CD4-positive, CD25-positive, alpha-beta regulatory T cell (primary cell): ENCODE data around the gene RAD21L1. TPM values are rescaled to one million over a fixed set of nuclear protein-coding genes. Genes with fewer than 3 reads are reported as not detected.

Source experiments
- ATAC-seq, 2 donors: fragments of 150-1000 bp; cut with Tn5 transposase; one replicate each; pipeline ENCODE4 v1.10.0; 2021; ENCODE audit warnings: low read depth in 2 of 2, moderate number of reproducible peaks in 2 of 2, moderate library complexity in 1 of 2
- DNase-seq, 3 donors: peaks; one replicate each; pipeline versions ENCODE4 v3.0.0 to v3.0.0-alpha.2; 2012 to 2022; ENCODE audit warnings: mixed read lengths in 1 of 3
- H3K27ac ChIP-seq: one replicate; pipeline ENCODE4 v1.7.0; 2013; ENCODE audit warnings: mild to moderate bottlenecking, low read length; ENCODE audit not compliant: insufficient read depth, poor library complexity, severe bottlenecking
- H3K27me3 ChIP-seq: one replicate; pipeline ENCODE4 v1.7.0; 2013; ENCODE audit warnings: low read length; ENCODE audit not compliant: control insufficient read depth, insufficient read depth
- H3K36me3 ChIP-seq: one replicate; pipeline ENCODE4 v1.7.0; 2013; ENCODE audit warnings: mild to moderate bottlenecking, low read length, moderate library complexity; ENCODE audit not compliant: control insufficient read depth, insufficient read depth
- H3K4me1 ChIP-seq: 2 replicates; pipeline ENCODE4 v1.7.0; 2013; ENCODE audit warnings: mild to moderate bottlenecking, low read length; ENCODE audit not compliant: insufficient read depth, control insufficient read depth, poor library complexity, severe bottlenecking
- H3K4me3 ChIP-seq: one replicate; pipeline ENCODE4 v1.7.0; 2013; ENCODE audit warnings: low read depth, mild to moderate bottlenecking, low read length, moderate library complexity
- H3K9me3 ChIP-seq, 2 experiments: 1 replicate in 1 of 2; 2 replicates in 1 of 2; pipeline ENCODE4 v1.7.0; 2013; ENCODE audit warnings: low read length in 2 of 2, mild to moderate bottlenecking in 1 of 2, moderate library complexity in 1 of 2; ENCODE audit not compliant: control insufficient read depth in 2 of 2
- H3K27ac Mint-ChIP-seq, 3 donors: one replicate each; pipeline ENCODE4 v1.8.0; 2020 to 2022; ENCODE audit warnings: mild to moderate bottlenecking in 3 of 3, mixed read lengths in 3 of 3, moderate library complexity in 2 of 3
- H3K27me3 Mint-ChIP-seq: one replicate; pipeline ENCODE4 v1.8.0; 2022; ENCODE audit warnings: mild to moderate bottlenecking, mixed read lengths
- H3K36me3 Mint-ChIP-seq: one replicate; pipeline ENCODE4 v1.8.0; 2020; ENCODE audit warnings: mixed read lengths
- H3K4me1 Mint-ChIP-seq, 4 donors: one replicate each; pipeline ENCODE4 v1.8.0; 2020 to 2022; ENCODE audit warnings: mixed read lengths in 4 of 4, mild to moderate bottlenecking in 1 of 4
- H3K4me3 Mint-ChIP-seq, 4 donors: one replicate each; pipeline ENCODE4 v1.8.0; 2020 to 2022; ENCODE audit warnings: mild to moderate bottlenecking in 4 of 4, mixed read lengths in 4 of 4, moderate library complexity in 3 of 4
- H3K9me3 Mint-ChIP-seq, 7 donors: one replicate each; pipeline ENCODE4 v1.8.0; 2020 to 2022; ENCODE audit warnings: mixed read lengths in 7 of 7, mild to moderate bottlenecking in 3 of 7, moderate library complexity in 2 of 7
- polyA plus RNA-seq, 4 donors: library from polyadenylated mRNA; unstranded; fragments of 300-500 nt; fragmentation: Illumina TruSeq; gene quantifications; one replicate each; pipeline ENCODE4 v1.2.3, GENCODE V29; 2021
- total RNA-seq: library from RNA; stranded (reverse); gene quantifications from one replicate; pipeline ENCODE4 v1.2.3, GENCODE V29; 2022

Gene RAD21L1
- total and polyA plus RNA-seq, 5 donors from 2014 or later: 0.46 TPM; not detected in 4

- H3K27ac ChIP-seq: no peak overlapping the region
- peak overlapping the region in 1 of 3 donors; percentile 25 for H3K27ac Mint-ChIP-seq
- DNase-seq (no peak), ATAC-seq (no peak)
- no peak overlapping the region for H3K4me3 ChIP-seq
- H3K4me3 Mint-ChIP-seq: no peak overlapping the region
- peaks cover 0 to 32% (median 7%) of the 10 kb centered on the region in 4 donors for H3K4me1 Mint-ChIP-seq
- H3K9me3 ChIP-seq: no peaks in the 10 kb centered on the region
- peaks cover 7% of the 10 kb centered on the region for H3K4me1 ChIP-seq
- H3K36me3 ChIP-seq: peaks cover 6% of the 10 kb centered on the region
- no peaks in the 10 kb centered on the region for H3K27me3 Mint-ChIP-seq
- H3K9me3 Mint-ChIP-seq: no peaks in the 10 kb centered on the region
- H3K36me3 Mint-ChIP-seq: peaks cover 13% of the 10 kb centered on the region
- H3K27me3 ChIP-seq: no peaks in the 10 kb centered on the region
These were observed 69.6 kb downstream of the RAD21L1 start for GRCh38 chr20:1295276-1295930.

DNA sequence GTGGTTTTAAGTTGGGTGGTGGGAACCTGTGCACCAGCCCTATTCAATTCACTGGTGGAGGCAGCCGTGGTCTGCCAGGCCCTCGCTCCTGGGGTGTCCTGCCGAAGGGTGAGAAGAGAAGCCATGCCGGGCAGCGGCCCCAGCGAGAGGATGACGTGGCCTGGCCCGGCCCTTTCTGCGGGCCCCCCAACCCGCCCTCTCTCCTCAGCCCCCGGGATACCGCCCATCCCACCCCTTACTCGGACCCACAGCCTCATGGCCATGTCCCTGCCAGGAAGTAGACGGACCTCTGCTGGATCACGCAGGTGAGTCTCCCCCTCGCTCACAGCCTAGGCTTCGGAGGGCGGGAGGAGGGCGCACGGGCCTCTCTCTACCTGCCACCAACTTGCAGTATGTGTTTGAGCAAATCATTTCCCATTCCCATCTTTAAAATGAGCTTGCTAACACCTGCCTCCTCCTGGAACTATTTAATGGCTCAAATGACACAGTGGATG lies 70.3 kb downstream of the RAD21L1 start:
- no peak overlapping the region for H3K27ac ChIP-seq
- Mint-ChIP-seq H3K27me3 (no peaks in the 10 kb centered on the region), H3K36me3 (peaks cover 15% of the 10 kb centered on the region), H3K4me1 (peaks cover 0 to 37% (median 10%) of the 10 kb centered on the region in 4 donors), H3K9me3 (no peaks in the 10 kb centered on the region), H3K4me3 (no peak overlapping the region), H3K27ac (peak overlapping the region in 1 of 3 donors; percentile 25)
- DNase-seq: no peak
- H3K27me3 ChIP-seq: no peaks in the 10 kb centered on the region
- H3K36me3 ChIP-seq: peaks cover 6% of the 10 kb centered on the region
- H3K9me3 ChIP-seq: no peaks in the 10 kb centered on the region
- ATAC-seq: no peak
- peaks cover 14% of the 10 kb centered on the region for H3K4me1 ChIP-seq
- H3K4me3 ChIP-seq: no peak overlapping the region

DNA sequence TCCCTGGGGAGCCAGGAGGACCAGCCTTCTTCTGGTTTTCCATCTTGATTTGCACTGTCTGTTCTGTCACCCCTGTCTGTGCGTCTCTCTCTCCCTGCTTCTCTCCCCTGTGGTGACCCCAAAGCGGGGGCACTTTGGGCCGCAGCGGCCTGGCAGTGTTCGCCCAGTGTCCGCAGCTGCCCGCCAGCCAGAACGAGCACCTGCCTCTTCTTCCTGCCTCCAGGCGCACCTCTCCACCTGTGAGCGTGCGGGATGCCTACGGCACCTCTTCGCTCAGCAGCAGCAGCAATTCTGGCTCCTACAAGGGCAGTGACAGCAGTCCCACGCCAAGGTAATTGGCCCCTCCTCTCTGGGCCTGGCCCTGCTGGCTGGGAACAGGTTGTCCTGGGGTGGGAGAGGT lies 71.1 kb downstream of the RAD21L1 start:
- peaks cover 17% of the 10 kb centered on the region for H3K36me3 Mint-ChIP-seq
- peak overlapping the region in 1 of 3 donors; percentile 42 for H3K27ac Mint-ChIP-seq
- no peaks in the 10 kb centered on the region for H3K27me3 Mint-ChIP-seq
- Histone ChIP-seq H3K4me3 (no peak overlapping the region), H3K36me3 (peaks cover 6% of the 10 kb centered on the region), H3K27me3 (no peaks in the 10 kb centered on the region), H3K9me3 (no peaks in the 10 kb centered on the region), H3K4me1 (peaks cover 16% of the 10 kb centered on the region), H3K27ac (no peak overlapping the region)
- H3K9me3 Mint-ChIP-seq: no peaks in the 10 kb centered on the region
- peaks cover 0 to 34% (median 13%) of the 10 kb centered on the region in 4 donors for H3K4me1 Mint-ChIP-seq
- no peak for DNase-seq
- no peak overlapping the region for H3K4me3 Mint-ChIP-seq
- ATAC-seq: no peak

- H3K27ac ChIP-seq: no peak overlapping the region
- Mint-ChIP-seq H3K27ac (no peak overlapping the region), H3K27me3 (no peaks in the 10 kb centered on the region), H3K36me3 (peaks cover 17% of the 10 kb centered on the region), H3K4me3 (no peak overlapping the region), H3K4me1 (peaks cover 0 to 30% (median 13%) of the 10 kb centered on the region in 4 donors), H3K9me3 (no peaks in the 10 kb centered on the region)
- peaks cover 16% of the 10 kb centered on the region for H3K4me1 ChIP-seq
- peaks cover 6% of the 10 kb centered on the region for H3K36me3 ChIP-seq
- no peaks in the 10 kb centered on the region for H3K9me3 ChIP-seq
- ATAC-seq: no peak
- no peak overlapping the region for H3K4me3 ChIP-seq
- no peak for DNase-seq
- no peaks in the 10 kb centered on the region for H3K27me3 ChIP-seq
These were observed 71.6 kb downstream of the RAD21L1 start for GRCh38 chr20:1297486-1297885.

- H3K27me3 Mint-ChIP-seq: no peaks in the 10 kb centered on the region
- H3K27me3 ChIP-seq: no peaks in the 10 kb centered on the region
- H3K9me3 ChIP-seq: no peaks in the 10 kb centered on the region
- no peak overlapping the region for H3K4me3 Mint-ChIP-seq
- no peak overlapping the region for H3K27ac ChIP-seq
- DNase-seq: no peak
- ATAC-seq: no peak
- no peak overlapping the region for H3K4me3 ChIP-seq
- peaks cover 16% of the 10 kb centered on the region for H3K4me1 ChIP-seq
- H3K27ac Mint-ChIP-seq: no peak overlapping the region
- no peaks in the 10 kb centered on the region for H3K9me3 Mint-ChIP-seq
- H3K4me1 Mint-ChIP-seq: peaks cover 0 to 24% (median 14%) of the 10 kb centered on the region in 4 donors
- H3K36me3 Mint-ChIP-seq: peaks cover 17% of the 10 kb centered on the region
- H3K36me3 ChIP-seq: peaks cover 6% of the 10 kb centered on the region
These were observed 72.3 kb downstream of the RAD21L1 start for GRCh38 chr20:1298166-1298565.

DNA sequence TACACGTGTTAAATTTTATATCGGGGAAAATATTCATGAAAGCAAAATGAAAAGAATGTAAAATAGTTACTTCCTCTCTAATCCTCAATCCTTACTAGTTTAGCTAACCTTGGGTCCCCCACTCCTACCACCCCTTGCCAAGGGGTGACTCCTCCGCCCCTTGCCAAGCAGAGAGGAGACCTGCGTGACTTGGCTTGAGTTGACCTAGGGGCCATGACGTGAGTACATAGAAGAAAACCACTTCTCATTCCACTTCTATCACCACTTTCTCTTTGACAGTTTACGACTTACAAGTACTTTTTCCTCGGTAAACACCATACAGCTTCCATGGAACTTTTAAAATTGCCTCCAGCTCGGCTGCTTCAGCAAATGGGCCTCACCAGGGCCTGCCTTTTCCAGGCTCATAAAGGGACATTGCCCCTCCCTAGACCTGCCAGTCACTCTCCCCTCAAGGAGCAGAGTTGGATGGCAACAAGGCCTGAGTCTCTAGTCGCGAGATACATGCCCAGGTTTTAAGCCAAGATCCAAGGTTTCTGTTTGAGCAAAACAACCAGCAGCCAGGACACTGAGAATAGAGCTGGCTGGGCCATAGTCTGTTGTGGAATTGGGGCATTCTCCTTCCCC lies 73.2 kb downstream of the RAD21L1 start:
- H3K27me3 ChIP-seq: no peaks in the 10 kb centered on the region
- no peak overlapping the region for H3K27ac ChIP-seq
- no peak for ATAC-seq
- H3K27ac Mint-ChIP-seq: peak overlapping the region in 2 of 3 donors; percentile 32 to 75
- no peak for DNase-seq
- H3K27me3 Mint-ChIP-seq: no peaks in the 10 kb centered on the region
- H3K9me3 ChIP-seq: no peaks in the 10 kb centered on the region
- H3K4me3 ChIP-seq: no peak overlapping the region
- no peaks in the 10 kb centered on the region for H3K9me3 Mint-ChIP-seq
- H3K4me1 Mint-ChIP-seq: peaks cover 0 to 24% (median 14%) of the 10 kb centered on the region in 4 donors
- peaks cover 16% of the 10 kb centered on the region for H3K4me1 ChIP-seq
- H3K4me3 Mint-ChIP-seq: no peak overlapping the region
- peaks cover 6% of the 10 kb centered on the region for H3K36me3 ChIP-seq
- peaks cover 22% of the 10 kb centered on the region for H3K36me3 Mint-ChIP-seq

DNA sequence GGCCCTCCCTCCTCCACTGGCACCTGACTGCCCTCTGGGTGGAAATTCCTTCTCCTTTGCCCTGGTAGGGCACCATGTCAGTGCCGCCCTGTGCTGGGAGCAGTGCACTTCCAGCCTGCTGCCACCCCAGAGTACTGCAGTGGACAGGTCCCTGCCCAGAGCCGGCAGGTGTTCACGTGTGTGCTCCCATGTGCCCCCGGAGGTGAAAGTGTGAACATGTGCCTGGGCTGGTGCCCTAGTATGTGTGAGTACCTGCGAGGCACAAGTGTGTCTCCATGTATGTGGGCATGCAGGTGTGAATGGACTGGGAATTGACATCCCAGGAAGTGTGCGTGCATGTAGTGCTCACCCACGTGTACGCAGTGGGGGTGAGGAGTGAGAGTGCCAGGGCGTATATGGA lies 73.7 kb downstream of the RAD21L1 start:
- Mint-ChIP-seq H3K4me1 (peaks cover 0 to 24% (median 14%) of the 10 kb centered on the region in 4 donors), H3K27me3 (no peaks in the 10 kb centered on the region), H3K9me3 (no peaks in the 10 kb centered on the region), H3K4me3 (no peak overlapping the region), H3K27ac (peak overlapping the region in 2 of 3 donors; percentile 32 to 75), H3K36me3 (peaks cover 24% of the 10 kb centered on the region)
- peak in 1 of 2 donors; percentile 25 for ATAC-seq
- Histone ChIP-seq H3K27ac (no peak overlapping the region), H3K4me1 (peaks cover 16% of the 10 kb centered on the region), H3K9me3 (no peaks in the 10 kb centered on the region), H3K27me3 (no peaks in the 10 kb centered on the region), H3K36me3 (peaks cover 6% of the 10 kb centered on the region), H3K4me3 (no peak overlapping the region)
- DNase-seq: peak in 2 of 3 donors; percentile 20 to 55
